ENCODE results near the gene SPPL2B. TPM values are rescaled to one million over a fixed set of nuclear protein-coding genes. Genes with fewer than 3 reads are reported as not detected.
A peak's percentile ranks its signal among the peaks of the same experiment; 100 is the strongest.
"Not testable (repeated sequence)": the region's sequence is repeated elsewhere in the genome, so short reads cannot be mapped to it uniquely, and the experiment has no call there.

The SPPL2B gene
- total RNA-seq, 1 experiment from 2014 or later, result 14.3 TPM

GRCh38 chr19:2344381-2344870 lies 15.9 kb downstream of the SPPL2B start:
- no peak overlapping the region for H3K4me3 ChIP-seq
- H3K36me3 ChIP-seq, result no peaks in the 10 kb centered on the region
- H3K27me3 ChIP-seq, result no peaks in the 10 kb centered on the region
- DNase-seq, result no peak
- H3K4me1 ChIP-seq, result no peaks in the 10 kb centered on the region
- H3K27ac ChIP-seq, result no peak overlapping the region
- H3K9me3 ChIP-seq (replicated peaks), result no peaks in the 10 kb centered on the region

- Histone ChIP-seq H3K4me3 (no peak overlapping the region), H3K36me3 (no peaks in the 10 kb centered on the region), H3K9me3 (replicated peaks) (no peaks in the 10 kb centered on the region), H3K27ac (no peak overlapping the region), H3K27me3 (no peaks in the 10 kb centered on the region), H3K4me1 (no peaks in the 10 kb centered on the region)
- DNase-seq, result no peak
Measured at GRCh38 chr19:2345076-2345475, 16.6 kb downstream of the SPPL2B start.

DNA sequence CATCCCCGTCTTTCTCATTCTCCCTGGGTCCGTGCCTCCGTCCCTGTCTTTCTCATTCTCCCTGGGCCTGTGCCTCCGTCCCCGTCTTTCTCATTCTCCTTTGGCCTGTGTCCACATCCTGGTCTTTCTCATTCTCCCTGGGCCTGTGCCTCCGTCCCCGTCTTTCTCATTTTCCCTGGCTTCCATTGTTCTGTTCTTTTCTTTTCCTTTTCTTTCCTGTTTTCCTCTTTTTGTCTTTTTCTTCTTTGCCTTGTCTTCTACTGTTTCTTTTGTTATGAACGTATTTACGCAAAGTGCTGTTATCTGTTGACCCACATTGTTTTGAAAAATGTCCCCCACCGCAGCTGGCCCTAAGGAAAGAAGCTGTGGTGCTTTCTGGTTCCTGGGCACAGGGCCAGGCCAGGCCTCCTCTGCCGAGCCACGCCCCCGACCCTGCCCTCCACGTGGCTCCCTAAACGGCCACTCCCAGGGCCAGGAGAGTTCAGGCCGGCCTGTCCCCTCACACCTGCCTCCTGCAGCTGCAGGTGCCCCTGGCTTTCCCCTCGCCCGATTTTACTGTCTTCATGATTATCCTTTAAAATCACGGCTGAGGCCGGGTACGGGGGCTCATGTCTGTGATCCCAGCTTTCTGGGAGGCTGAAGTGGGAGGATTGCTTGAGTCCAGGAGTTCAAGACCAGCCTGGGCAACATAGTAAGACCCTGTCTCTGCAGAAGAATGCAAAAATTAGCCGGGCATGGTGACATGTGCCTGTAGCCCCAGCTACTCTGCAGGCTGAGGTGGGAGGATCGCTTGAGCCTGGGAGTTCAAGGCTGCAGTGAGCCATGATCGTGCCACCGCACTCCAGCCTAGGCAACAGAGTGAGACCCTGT lies 17.5 kb downstream of the SPPL2B start:
- Histone ChIP-seq H3K4me3 (no peak overlapping the region), H3K27ac (no peak overlapping the region), H3K27me3 (no peaks in the 10 kb centered on the region), H3K36me3 (no peaks in the 10 kb centered on the region), H3K4me1 (no peaks in the 10 kb centered on the region), H3K9me3 (replicated peaks) (no peaks in the 10 kb centered on the region)
- DNase-seq, result no peak

GRCh38 chr19:2349818-2350217 lies 21.3 kb downstream of the SPPL2B start:
- not testable (repeated sequence) for H3K4me1 ChIP-seq; DNase-seq; H3K4me3 ChIP-seq; H3K27ac ChIP-seq; H3K36me3 ChIP-seq; H3K27me3 ChIP-seq; H3K9me3 ChIP-seq (replicated peaks)

DNA sequence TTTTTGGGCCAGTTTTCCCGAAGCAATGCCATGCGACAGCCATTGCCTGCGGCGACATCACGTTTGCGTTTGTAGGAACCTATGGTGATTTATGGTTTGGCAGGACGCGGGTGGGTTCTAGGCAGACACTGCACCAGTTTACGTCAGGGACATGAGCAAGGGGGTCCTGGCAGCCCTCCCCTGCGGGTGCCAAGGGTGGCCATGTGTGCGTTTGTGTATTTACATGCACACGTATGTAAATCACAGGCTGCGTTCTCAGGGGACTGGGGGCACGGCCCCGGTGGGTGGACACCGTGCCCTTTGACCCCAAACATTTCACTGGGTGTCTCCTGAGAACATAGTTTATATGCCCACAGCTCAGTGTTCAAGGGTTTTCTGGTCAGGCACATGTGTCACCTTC lies 22.2 kb downstream of the SPPL2B start:
- no peaks in the 10 kb centered on the region for H3K36me3 ChIP-seq
- H3K27me3 ChIP-seq, result no peaks in the 10 kb centered on the region

GRCh38 chr19:2351591-2351990 lies 23.1 kb downstream of the SPPL2B start:
- H3K27me3 ChIP-seq, result no peaks in the 10 kb centered on the region
- H3K4me1 ChIP-seq, result peaks cover 7% of the 10 kb centered on the region
- H3K9me3 ChIP-seq (replicated peaks), result no peaks in the 10 kb centered on the region
- no peaks in the 10 kb centered on the region for H3K36me3 ChIP-seq
- no peak overlapping the region for H3K4me3 ChIP-seq
- no peak for DNase-seq
- H3K27ac ChIP-seq, result no peak overlapping the region

More for the DNA sequence above, 22.2 kb downstream of the SPPL2B start:
- Histone ChIP-seq H3K4me3 (no peak overlapping the region), H3K27ac (no peak overlapping the region), H3K9me3 (replicated peaks) (no peaks in the 10 kb centered on the region), H3K4me1 (no peaks in the 10 kb centered on the region)
- no peak for DNase-seq

GRCh38 chr19:2352121-2352520 lies 23.6 kb downstream of the SPPL2B start:
- no peaks in the 10 kb centered on the region for H3K9me3 ChIP-seq (replicated peaks)
- no peaks in the 10 kb centered on the region for H3K27me3 ChIP-seq
- no peaks in the 10 kb centered on the region for H3K36me3 ChIP-seq
- H3K27ac ChIP-seq, result no peak overlapping the region
- DNase-seq, result no peak
- peaks cover 7% of the 10 kb centered on the region for H3K4me1 ChIP-seq
- H3K4me3 ChIP-seq, result no peak overlapping the region

DNA sequence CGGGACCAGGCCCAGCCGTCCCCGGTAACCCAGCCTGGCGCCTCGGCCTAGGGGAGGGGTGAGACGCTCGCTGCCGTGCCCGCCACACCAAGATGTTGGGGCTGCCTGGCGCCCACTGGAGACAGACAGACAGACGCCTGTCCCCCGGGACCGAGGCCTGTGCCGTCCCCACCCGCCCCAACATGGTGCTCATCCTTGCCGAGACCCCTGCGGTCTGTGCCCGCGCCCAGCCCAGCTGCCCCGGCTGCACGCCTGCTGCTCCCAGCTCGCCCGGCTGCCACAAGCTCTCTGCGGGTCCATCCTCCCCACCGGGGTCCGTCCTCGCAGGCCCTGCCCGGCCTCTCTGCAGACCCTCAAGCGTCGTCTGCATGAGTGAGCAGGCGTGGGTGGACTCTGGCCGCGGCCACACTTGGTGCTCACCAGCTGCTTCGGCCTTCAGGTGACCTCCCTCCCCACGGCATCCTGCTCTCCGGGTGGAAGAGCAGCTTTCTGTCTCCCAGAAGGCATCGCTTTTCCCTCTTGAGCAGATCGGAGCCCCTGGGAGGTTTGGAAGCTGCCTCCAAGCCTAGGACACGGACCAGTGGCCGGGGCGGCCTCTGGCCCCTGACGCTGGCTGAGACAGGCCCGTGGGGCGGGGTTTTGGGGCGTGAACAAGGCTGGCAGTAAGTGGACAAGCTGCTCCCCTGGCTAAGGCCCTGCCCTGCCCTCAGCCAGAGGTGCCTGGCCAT lies 24.8 kb downstream of the SPPL2B start:
- DNase-seq, result no peak
- no peaks in the 10 kb centered on the region for H3K9me3 ChIP-seq (replicated peaks)
- H3K4me1 ChIP-seq, result peaks cover 7% of the 10 kb centered on the region

GRCh38 chr19:2353887-2354592 lies 25.6 kb downstream of the SPPL2B start:
- no peaks in the 10 kb centered on the region for H3K27me3 ChIP-seq
- no peak overlapping the region for H3K4me3 ChIP-seq
- H3K4me1 ChIP-seq, result peaks cover 7% of the 10 kb centered on the region
- DNase-seq, result no peak
- H3K27ac ChIP-seq, result no peak overlapping the region
- no peaks in the 10 kb centered on the region for H3K36me3 ChIP-seq
- no peaks in the 10 kb centered on the region for H3K9me3 ChIP-seq (replicated peaks)

More for the DNA sequence above, 24.8 kb downstream of the SPPL2B start:
- no peaks in the 10 kb centered on the region for H3K27me3 ChIP-seq
- H3K4me3 ChIP-seq, result no peak overlapping the region
- no peaks in the 10 kb centered on the region for H3K36me3 ChIP-seq
- no peak overlapping the region for H3K27ac ChIP-seq

GRCh38 chr19:2354670-2355069 lies 26.2 kb downstream of the SPPL2B start:
- no peaks in the 10 kb centered on the region for H3K9me3 ChIP-seq (replicated peaks)
- no peaks in the 10 kb centered on the region for H3K27me3 ChIP-seq
- H3K36me3 ChIP-seq, result no peaks in the 10 kb centered on the region
- DNase-seq, result no peak
- peaks cover 7% of the 10 kb centered on the region for H3K4me1 ChIP-seq
- H3K4me3 ChIP-seq, result no peak overlapping the region
- no peak overlapping the region for H3K27ac ChIP-seq

GRCh38 chr19:2355168-2356035 lies 26.9 kb downstream of the SPPL2B start:
- no peaks in the 10 kb centered on the region for H3K27me3 ChIP-seq
- peaks cover 7% of the 10 kb centered on the region for H3K4me1 ChIP-seq
- no peaks in the 10 kb centered on the region for H3K36me3 ChIP-seq
- DNase-seq, result peak; percentile 73 to 79
- no peak overlapping the region for H3K4me3 ChIP-seq
- H3K9me3 ChIP-seq (replicated peaks), result no peaks in the 10 kb centered on the region
- 0 out of 2 replicates have a peak overlapping the region, but pooled peaks have one; percentile 3 for H3K27ac ChIP-seq

- H3K27me3 ChIP-seq, result no peaks in the 10 kb centered on the region
Measured at GRCh38 chr19:2356036-2356646, 27.7 kb downstream of the SPPL2B start.

GRCh38 chr19:2357279-2358206 lies 29.1 kb downstream of the SPPL2B start:
- Histone ChIP-seq H3K4me1 (peaks cover 7% of the 10 kb centered on the region), H3K36me3 (no peaks in the 10 kb centered on the region), H3K27ac (no peak overlapping the region), H3K27me3 (peaks cover 3% of the 10 kb centered on the region; the same call in 1 of the 2 replicates), H3K4me3 (no peak overlapping the region), H3K9me3 (replicated peaks) (no peaks in the 10 kb centered on the region)
- no peak for DNase-seq

More at GRCh38 chr19:2356036-2356646, 27.7 kb downstream of the SPPL2B start:
- Histone ChIP-seq H3K4me3 (no peak overlapping the region), H3K36me3 (no peaks in the 10 kb centered on the region), H3K9me3 (replicated peaks) (no peaks in the 10 kb centered on the region), H3K27ac (0 out of 2 replicates have a peak overlapping the region, but pooled peaks have one; percentile 3), H3K4me1 (peaks cover 7% of the 10 kb centered on the region)
- DNase-seq, result no peak
